Smooth muscle cell (in vitro differentiated cells): ENCODE results near the gene SEMA5B. TPM values are rescaled to one million over a fixed set of nuclear protein-coding genes. Genes with fewer than 3 reads are reported as not detected.

Experiments used
- DNase-seq: peaks from one replicate; lab custom pipeline; 2025; ENCODE audit not compliant: unreplicated experiment; lab: John Stamatoyannopoulos, UW
- H2AFZ ChIP-seq: fragments of 200-600 bp; sonication (generic); 2 replicates; pipeline ENCODE4 v1.6.0; 2016; ENCODE audit warnings: antibody characterized with exemption, low read depth, mild to moderate bottlenecking
- H3F3A ChIP-seq: fragments of 200-600 bp; sonication (generic); 2 replicates; pipeline ENCODE4 v1.6.0; 2017; ENCODE audit warnings: antibody characterized with exemption, low read depth
- H3K27ac ChIP-seq: fragments of 200-600 bp; sonication (generic); 2 replicates; pipeline ENCODE4 v1.5.1; 2016; ENCODE audit warnings: low read depth, mild to moderate bottlenecking
- H3K27me3 ChIP-seq: fragments of 200-600 bp; sonication (generic); 2 replicates; pipeline ENCODE4 v1.6.1; 2016; ENCODE audit warnings: low read depth, mild to moderate bottlenecking
- H3K36me3 ChIP-seq: fragments of 200-600 bp; sonication (generic); 2 replicates; pipeline ENCODE4 v1.5.1; 2016; ENCODE audit warnings: low read depth
- H3K4me1 ChIP-seq: fragments of 200-600 bp; sonication (generic); 2 replicates; pipeline ENCODE4 v1.5.1; 2016; ENCODE audit warnings: low read depth
- H3K4me2 ChIP-seq: fragments of 200-600 bp; sonication (generic); 2 replicates; pipeline ENCODE4 v1.6.0; 2016; ENCODE audit warnings: mild to moderate bottlenecking
- H3K4me3 ChIP-seq: fragments of 200-600 bp; sonication (generic); 2 replicates; pipeline ENCODE4 v1.5.1; 2016; ENCODE audit warnings: mild to moderate bottlenecking
- H3K79me2 ChIP-seq: fragments of 200-600 bp; sonication (generic); 2 replicates; pipeline ENCODE4 v1.6.0; 2016; ENCODE audit warnings: low read depth, mild to moderate bottlenecking
- H3K9ac ChIP-seq: fragments of 200-600 bp; sonication (generic); 2 replicates; pipeline ENCODE4 v1.6.0; 2016; ENCODE audit warnings: low read depth
- H3K9me3 ChIP-seq: fragments of 200-600 bp; sonication (generic); replicated peaks from 2 replicates; pipeline ENCODE4 v1.5.1; 2016; ENCODE audit warnings: low read depth
- H4K20me1 ChIP-seq: fragments of 200-600 bp; sonication (generic); 2 replicates; pipeline ENCODE4 v1.6.0; 2016; ENCODE audit warnings: low read depth
- WGBS: methylation state at CpG from one replicate; pipeline ENCODE4 v1.1.7; 2016; ENCODE audit warnings: low lambda C conversion rate; 5-methylcytosine and 5-hydroxymethylcytosine counted together
- polyA plus RNA-seq: library from polyadenylated mRNA; unstranded; fragments of >200 nt; fragmentation: Nextera tagmentation; extraction: Ambion mirVana; gene quantifications from 2 replicates; pipeline ENCODE4 v1.2.1, GENCODE V29; 2016
- total RNA-seq: library from RNA; depleted of rRNA; stranded (reverse); fragments of >200 nt; gene quantifications from 2 replicates; pipeline ENCODE4 v1.2.3, GENCODE V29; 2014
- TF ChIP-seq, protein P1 (sequence below): fragments of 200-600 bp; sonication (generic); IDR thresholded peaks from 2 replicates; pipeline ENCODE4 v1.5.1; 2017; ENCODE audit warnings: borderline replicate concordance, mild to moderate bottlenecking, antibody characterized with exemption; ENCODE audit not compliant: insufficient read depth, poor library complexity, severe bottlenecking

Gene SEMA5B
- total and polyA plus RNA-seq, 2 experiments from 2014 or later, result not detected

DNA sequence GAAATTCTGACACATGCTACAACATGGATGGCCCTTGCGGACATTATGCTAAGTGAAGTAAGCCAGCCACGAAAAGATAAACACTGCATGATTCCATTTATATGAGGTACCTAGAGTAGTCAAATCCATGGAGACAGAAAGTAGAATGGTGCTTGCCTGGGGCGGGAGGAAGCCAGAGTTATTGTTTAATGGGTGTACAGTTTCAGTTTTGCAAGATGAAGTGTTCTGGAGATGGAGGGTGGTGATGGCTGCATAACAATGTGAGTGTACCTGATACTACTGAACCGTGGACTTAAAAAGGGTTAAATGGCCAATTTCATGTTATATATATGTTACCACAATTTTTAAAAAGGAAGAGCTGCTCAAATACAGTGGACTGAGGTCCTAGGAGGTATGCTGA is 66.9 kb downstream of the SEMA5B start:
- no peak overlapping the region for H3K4me3 ChIP-seq

DNA sequence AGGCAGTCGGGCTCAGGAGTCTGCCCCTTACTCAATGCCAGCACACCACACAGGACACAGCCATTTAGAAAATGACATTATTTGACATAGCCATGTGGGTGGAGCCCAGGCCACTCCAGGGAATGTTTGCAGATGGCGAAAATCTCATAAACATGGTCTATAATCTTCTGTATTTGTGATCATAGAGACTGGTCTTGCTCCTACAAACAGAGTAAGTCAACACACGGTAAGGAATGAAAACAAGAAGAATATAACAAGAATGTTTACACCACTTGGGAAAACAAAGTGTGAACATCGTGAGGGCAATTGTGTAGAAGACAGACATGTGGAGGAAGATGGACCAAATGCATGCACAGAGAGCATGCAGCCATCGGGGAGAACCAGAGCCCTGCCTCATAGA is 68.2 kb downstream of the SEMA5B start:
- Histone ChIP-seq H3K9ac (no peak overlapping the region), H3K79me2 (no peaks in the 10 kb centered on the region), H3K4me3 (no peak overlapping the region), H3F3A (no peaks in the 10 kb centered on the region), H3K4me2 (no peak overlapping the region), H3K36me3 (no peaks in the 10 kb centered on the region), H2AFZ (no peak overlapping the region), H3K9me3 (no peaks in the 10 kb centered on the region), H3K27ac (no peak overlapping the region), H4K20me1 (no peaks in the 10 kb centered on the region), H3K4me1 (peaks cover 11% of the 10 kb centered on the region), H3K27me3 (peaks cover 9% of the 10 kb centered on the region)
- TF ChIP-seq, protein P1, sequence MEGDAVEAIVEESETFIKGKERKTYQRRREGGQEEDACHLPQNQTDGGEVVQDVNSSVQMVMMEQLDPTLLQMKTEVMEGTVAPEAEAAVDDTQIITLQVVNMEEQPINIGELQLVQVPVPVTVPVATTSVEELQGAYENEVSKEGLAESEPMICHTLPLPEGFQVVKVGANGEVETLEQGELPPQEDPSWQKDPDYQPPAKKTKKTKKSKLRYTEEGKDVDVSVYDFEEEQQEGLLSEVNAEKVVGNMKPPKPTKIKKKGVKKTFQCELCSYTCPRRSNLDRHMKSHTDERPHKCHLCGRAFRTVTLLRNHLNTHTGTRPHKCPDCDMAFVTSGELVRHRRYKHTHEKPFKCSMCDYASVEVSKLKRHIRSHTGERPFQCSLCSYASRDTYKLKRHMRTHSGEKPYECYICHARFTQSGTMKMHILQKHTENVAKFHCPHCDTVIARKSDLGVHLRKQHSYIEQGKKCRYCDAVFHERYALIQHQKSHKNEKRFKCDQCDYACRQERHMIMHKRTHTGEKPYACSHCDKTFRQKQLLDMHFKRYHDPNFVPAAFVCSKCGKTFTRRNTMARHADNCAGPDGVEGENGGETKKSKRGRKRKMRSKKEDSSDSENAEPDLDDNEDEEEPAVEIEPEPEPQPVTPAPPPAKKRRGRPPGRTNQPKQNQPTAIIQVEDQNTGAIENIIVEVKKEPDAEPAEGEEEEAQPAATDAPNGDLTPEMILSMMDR, result no peak
- 64% methylated on average over 5 of the region's 5 CpGs for WGBS
- no peak for DNase-seq

More for the DNA sequence above, 66.9 kb downstream of the SEMA5B start:
- Histone ChIP-seq H3F3A (no peaks in the 10 kb centered on the region), H3K27ac (no peak overlapping the region), H3K9me3 (no peaks in the 10 kb centered on the region), H3K4me2 (no peak overlapping the region), H2AFZ (no peak overlapping the region), H4K20me1 (no peaks in the 10 kb centered on the region), H3K9ac (no peak overlapping the region), H3K36me3 (no peaks in the 10 kb centered on the region), H3K4me1 (peaks cover 11% of the 10 kb centered on the region), H3K79me2 (no peaks in the 10 kb centered on the region), H3K27me3 (peaks cover 9% of the 10 kb centered on the region)
- no peak for DNase-seq
- TF ChIP-seq, protein P1, result no peak
- WGBS, result 92% methylated on average over 4 of the region's 4 CpGs

DNA sequence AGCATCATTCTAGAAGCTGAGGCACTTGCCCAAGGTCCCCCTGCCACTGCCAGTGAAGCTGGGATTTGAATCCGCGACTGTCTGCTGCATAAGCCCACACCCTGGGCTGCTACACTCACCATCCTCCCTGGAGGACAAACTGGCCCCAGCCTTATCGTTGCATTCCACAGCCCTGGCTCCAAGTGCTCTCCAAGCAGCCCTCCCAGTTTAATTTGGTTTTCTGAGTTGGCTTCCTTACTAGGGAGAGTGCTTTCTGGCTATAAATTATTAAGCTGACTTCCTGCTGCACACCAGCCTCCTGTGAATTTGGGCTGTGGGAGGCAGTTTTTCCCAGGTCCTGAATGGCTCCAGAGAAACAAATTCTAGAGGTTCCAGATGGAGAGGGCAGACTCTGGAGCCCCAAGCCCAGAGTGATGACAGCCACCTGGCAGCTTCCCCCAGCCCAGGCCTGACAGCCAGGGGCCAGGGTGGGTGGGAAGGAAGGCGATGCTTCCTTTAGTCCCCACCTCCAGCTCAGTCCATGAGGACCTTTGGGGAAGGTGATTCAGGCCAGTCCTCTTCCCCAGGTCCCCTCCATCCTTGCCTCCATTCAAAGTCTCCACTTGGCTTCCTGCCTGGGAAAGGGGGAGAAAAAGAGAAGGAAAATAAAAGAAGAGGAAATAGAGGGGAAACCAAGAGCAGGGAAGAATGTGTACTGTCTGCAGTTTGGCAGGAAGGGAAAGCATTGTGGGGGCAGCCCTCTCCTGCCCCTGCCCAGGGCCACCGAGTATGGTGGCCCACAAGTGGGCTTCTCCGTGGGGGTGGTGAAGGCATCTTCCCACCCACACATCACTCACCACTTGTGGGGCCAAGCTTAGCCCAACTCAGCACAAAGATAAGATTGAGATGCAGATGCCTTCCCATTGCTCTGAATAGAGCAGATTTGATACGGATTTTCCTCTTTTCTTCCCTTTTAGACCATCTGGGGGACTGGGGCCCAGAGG is 69.6 kb downstream of the SEMA5B start:
- Histone ChIP-seq H3K36me3 (no peaks in the 10 kb centered on the region), H3K9me3 (no peaks in the 10 kb centered on the region), H3K9ac (no peak overlapping the region), H4K20me1 (no peaks in the 10 kb centered on the region), H3K27ac (no peak overlapping the region), H3K4me1 (peaks cover 11% of the 10 kb centered on the region), H3F3A (no peaks in the 10 kb centered on the region), H2AFZ (no peak overlapping the region), H3K79me2 (no peaks in the 10 kb centered on the region), H3K27me3 (peaks cover 9% of the 10 kb centered on the region), H3K4me3 (no peak overlapping the region), H3K4me2 (no peak overlapping the region)
- no peak for DNase-seq
- TF ChIP-seq, protein P1, result no peak
- 41% methylated on average over 7 of the region's 7 CpGs for WGBS
